Stimulated activated CD4-positive, alpha-beta T cell treated with anti-CD3 and anti-CD28 coated beads, Interleukin-12 subunit alpha, Interleukin-12 subunit beta, amount 100 ng/mL, for 48 hours (primary cell): ENCODE data around the gene ERBB4.

Source experiments
- DNase-seq, 3 donors: peaks; one replicate each; pipeline ENCODE4 v3.0.0-alpha.2; 2020; ENCODE audit warnings: low read depth in 2 of 3, low spot score in 1 of 3

ERBB4 gene

DNA sequence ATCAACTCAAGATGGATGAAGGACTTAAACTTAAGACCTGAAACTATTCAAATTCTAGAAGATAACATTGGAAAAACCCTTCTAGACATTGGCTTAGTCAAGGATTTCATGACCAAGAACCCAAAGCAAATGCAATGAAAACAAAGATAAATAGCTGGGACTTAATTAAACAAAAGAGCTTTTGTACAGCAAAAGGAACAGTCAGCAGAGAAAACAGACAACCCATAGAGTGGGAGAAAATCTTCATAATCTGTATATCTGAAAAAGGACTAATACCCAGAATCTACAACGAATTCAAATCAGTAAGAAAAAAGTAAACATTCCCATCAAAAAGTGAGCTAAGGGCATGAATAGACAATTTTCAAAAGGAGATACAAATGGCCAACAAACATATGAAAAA lies 171.2 kb downstream of the ERBB4 start:
- DNase-seq, result no peak

DNA sequence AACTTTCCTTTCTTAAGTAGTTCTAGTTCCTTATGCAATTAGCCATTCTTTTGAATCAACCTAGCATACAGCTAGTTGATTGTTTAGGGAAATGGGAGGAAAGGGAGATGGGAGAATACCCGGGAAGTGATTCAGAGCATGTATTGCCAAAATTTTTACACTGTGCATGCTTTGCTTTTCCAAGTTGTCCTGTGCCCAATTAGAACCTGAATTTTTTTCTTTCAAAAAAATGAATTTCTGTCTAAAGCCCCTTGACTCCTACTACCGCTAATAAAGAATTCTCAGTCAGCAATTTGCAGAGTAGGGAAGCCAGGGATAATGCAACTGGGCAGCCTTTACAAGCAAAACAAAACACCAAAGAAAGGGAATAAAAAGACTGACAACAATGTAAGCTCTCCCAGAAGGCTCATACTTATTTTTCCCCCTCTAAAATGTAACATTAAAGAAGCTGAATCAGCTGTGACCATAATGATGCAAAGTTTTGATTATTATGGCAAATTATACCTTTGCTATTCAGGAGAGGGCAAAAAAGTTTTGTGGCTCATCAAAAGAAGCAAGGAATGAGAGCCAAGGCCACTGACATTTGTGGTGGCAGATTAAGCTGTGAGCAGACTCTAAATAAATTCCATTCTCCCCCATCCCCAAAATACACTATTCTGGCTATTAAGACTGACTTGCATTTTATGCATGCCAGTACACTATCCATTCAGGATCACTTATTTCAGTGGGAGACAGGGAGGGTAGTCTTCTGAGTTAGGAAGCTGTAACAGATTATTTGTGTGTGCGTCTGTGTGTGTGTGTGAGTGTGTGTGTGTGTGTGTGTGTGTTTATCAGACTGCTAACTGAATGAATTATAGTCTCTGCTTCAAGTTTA lies 174.3 kb downstream of the ERBB4 start:
- no peak for DNase-seq

DNA sequence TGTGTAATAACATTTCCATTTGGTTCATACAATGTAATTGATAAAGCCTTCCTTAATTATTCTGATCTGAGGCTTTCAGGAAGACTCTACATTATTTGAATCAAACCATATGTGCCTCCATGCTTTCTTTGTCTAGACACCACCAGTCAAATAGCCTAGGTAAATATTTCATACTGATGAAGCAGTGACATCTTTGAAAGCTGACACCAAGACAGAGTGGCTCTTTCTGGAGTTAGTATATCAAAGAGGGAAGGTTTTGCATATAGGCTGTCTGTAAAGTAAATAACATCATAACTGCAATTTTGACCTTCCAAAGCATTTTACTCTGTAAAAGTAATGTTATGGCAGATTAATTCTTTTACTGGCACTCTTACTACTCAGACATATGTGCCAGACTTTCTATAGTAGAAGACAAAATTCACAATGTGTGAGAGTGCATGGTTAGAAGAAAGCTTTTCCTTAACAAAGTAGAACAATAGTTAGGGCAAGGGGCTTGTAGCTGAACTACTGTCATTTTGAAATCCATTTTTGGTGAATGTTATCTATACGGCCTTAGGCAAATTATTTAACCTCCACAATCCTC lies 177.3 kb downstream of the ERBB4 start:
- DNase-seq, result no peak

DNA sequence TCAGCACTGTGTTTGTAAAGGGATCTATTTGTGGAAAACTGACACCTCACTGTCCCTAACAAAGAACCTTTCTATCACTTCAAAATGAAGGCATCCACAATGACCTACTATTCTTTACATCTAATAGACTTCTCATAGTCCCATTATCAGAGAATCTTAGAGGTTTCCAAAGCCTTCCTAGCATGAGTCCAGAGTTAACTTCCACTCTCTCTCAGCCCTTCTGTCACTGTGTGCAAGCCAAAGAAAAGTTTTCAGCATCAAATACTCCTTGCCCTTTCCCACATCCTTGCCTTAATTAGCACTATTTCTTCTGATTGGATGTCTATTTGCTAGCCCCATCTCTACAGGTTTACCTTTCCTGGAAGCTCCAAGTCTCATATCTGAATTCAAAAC lies 178.5 kb downstream of the ERBB4 start:
- DNase-seq, result no peak

DNA sequence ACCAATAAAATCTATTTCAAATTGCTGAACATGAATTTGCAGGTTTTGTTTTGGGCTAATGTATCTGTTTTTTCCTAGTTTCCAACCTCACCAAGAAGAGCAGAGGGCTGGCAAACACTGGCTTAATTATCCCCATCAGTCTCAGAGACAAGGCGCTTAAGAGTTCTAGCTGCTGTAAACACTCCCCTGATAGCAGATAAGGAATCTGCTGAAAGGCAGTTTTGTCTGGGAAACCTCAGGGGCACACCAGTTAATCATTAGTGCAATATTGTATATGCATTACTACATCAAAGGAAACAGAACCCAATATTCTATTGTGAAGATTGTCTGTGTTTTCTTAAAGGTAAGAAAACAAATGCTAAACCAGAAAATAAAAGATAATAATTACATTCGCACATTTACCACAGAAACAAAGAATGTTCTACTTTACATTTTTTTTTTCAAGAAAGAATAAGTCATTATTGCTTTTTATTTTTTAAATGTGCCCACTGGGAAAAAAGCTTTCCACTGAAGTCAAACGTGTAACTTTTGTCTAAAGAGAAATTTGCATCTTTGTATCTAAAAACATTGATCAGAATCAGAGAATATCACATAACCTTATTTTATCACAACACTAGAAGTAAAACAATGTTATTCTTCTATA lies 179.1 kb downstream of the ERBB4 start:
- no peak for DNase-seq

DNA sequence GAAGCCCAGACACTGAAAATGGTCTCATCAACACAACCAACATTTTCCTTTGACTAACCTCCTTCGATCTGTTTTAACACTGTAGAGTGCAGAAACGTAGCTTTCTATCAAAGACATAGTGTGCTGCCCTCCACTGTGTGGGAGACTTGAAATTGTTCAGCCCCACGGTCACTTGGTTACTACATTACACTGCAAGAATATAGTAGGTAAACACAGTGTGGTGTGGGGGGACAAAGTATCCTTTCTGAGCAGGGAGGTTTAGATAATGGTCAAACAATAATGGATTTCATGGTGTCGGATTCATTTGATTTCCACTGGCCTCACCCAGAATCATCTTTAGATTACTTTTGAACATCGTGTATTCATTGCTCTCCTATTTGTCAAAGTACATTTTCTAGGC lies 181.0 kb downstream of the ERBB4 start:
- DNase-seq, result no peak

DNA sequence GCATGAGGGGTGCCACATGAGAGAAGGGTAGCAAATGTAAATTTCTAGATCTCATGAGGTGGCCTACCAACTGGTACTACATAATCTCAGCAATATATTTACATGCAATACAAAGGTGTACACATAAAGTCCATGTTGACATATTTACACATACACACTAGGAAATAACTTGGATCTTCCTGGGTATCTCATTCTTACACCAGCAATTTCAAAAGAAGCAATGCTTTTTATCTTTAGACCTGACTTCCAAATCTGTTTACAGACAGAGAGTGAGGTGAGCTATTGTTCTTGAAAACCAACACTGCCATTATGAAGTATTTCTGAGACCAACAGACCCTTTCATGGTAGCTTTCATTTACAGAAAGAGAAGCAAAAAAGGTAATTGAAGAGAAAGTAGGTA lies 184.2 kb downstream of the ERBB4 start:
- DNase-seq, result no peak

DNA sequence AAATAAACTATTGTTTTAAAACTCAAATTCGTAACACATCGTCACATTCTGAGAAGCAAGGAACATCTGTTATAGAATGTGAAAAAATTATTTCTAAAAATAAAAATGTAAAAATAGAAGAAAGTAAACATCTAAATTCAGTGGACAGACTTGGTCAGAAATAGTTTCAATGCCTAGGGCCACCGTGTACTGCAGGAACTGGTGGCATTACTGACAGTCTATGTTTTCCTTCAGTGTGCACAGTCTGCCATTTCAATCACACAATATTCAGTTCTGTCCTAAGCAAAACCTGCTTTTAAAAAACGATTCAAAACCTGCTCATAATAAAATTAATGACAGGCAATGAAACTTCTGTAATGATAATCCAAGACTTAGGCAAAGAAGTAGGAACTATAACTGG lies 190.1 kb downstream of the ERBB4 start:
- no peak for DNase-seq

DNA sequence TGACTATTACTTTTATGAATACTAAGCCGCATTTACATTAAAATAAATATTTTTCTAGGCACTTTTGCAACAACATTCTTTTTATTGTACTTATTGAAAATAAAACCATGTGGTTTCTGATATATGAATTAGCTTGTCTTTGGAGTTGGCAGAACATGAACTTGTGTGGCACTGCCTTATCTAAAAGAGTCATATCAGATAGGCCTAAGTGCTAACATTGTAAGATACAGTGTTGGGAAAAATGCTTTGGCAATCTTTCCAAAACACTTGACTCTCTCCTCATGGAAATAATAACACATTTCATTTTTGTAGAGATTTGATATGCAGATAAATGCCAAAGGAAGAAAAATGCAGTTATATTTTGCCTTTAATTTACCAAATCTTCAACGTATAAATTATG lies 191.7 kb downstream of the ERBB4 start:
- no peak for DNase-seq

DNA sequence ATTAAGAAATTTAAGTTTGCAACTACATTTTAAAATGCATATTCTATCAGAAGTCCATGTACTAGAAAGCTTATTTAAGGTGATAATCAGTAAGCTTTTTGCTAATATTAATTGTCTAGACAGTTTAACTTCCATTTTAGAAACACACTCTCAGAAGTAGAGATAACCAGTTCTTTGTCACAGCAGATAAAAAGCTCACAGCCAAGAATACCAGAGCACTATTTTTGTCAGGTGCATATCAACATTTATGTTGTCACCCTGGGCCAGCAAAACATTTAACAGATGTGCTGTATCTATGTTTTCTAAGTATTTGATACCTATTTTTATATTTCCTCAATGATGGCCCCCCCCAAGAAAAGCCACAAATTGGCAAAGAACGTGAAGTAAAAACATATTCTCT lies 192.6 kb downstream of the ERBB4 start:
- no peak for DNase-seq

DNA sequence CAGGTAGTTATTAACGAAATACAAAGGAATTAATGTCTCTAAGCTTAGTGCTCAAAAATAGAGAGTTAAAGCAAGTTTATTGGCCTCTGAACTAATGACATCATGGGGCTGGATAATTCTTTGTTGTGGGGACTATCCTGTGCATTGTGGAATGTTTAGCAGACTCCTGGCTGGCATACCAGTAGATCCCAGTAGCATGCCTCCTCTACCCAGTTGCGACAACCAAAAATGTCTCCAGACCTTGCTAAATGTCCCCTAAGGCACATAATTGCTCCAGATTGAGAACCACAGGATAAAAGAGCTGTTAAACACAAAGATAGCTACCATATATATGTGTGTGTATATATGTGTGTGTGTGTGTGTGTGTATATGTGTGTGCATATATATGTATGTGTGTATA lies 194.5 kb downstream of the ERBB4 start:
- DNase-seq, result no peak

DNA sequence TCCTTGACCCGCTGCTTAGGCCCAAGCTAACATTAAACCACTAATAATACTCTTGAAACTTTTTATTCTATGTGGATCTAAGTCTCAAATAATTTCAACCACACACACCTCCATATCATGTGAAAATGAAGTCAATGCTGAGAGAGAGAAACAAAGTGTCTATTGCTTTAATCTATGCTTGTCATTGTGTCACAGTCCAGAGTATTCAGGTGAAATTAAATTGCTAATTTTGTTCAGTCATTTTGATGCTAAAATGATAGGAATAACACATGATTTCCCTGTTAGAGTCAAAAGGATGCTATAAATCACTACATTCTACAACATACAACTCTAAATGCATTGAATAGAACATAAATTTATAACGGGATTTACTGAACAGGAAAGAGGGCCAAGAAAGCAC lies 195.4 kb downstream of the ERBB4 start:
- no peak for DNase-seq

DNA sequence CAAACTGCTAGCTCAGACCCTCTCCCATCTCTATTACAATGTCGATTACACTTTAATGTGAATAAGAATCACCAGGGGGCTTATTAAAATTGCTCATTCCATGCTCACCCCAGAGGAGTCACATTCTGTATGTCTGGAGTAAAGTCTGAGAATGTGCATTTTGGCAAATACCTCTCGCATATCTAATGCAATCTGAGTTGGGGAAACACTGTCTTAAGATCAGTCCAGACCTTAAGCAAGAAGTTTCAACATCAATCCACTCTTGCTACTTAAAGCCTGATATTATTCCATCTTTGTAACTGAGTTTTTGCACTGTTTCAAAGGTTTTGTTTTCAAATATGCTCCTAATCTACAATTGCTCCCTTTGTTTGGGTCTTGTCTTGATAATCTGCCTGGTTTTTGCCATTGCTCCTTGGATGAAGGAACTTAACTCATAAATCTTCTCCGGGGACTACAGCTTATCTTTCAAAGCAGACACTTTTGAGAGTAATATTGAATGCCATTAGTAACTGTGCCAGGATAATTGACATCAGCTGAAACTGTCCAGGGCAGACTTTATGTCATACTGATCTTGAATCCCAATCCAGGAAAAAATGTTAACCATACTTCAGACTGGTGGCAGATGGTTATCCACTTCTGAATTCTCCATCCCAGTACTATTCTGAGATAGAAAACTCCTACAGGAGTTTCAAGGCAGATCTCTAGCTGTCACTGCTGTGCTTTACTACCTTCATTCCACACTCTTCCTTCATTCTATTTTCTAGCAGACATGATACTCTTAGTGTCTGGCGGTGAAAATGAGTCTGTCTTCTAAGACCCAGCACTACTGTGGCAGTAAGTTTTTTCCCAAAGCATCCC lies 200.9 kb downstream of the ERBB4 start:
- DNase-seq, result no peak

DNA sequence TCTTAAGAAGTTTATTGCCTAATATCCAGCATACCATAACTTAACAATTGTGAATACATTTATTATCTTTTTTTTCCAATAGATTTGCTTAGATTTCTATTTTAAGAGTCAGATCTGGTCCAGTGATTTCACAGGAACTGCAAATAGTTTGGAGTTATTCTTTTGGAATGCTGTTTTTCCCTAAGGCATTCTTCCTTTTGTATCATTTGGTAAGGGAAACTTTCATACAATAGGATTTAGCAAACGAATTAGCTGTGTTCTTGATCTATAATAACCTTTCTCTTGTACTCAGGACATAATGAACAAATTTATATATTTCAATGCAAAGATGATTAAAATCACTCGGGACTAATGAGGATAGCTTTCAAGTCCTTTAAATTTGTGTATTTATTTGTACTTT lies 201.6 kb downstream of the ERBB4 start:
- no peak for DNase-seq

DNA sequence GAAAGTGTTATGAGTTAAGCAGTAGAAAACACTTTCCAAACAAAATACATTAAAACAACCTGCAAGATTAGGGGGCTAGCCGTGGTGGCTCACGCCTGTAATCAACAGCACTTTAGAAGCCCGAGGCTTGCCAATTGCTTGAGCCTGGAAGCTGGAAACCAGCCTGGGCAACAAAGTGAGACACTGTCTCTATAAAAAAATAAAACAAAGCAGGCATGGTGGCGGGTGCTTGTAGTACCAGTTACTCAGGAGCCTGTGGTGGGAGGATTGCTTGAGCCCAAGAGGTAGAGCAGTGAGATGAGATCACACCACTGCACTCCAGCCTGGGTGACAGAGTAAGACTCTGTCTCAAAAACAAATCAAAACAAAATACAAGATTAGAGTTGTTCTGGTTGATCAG lies 208.3 kb downstream of the ERBB4 start:
- no peak for DNase-seq

DNA sequence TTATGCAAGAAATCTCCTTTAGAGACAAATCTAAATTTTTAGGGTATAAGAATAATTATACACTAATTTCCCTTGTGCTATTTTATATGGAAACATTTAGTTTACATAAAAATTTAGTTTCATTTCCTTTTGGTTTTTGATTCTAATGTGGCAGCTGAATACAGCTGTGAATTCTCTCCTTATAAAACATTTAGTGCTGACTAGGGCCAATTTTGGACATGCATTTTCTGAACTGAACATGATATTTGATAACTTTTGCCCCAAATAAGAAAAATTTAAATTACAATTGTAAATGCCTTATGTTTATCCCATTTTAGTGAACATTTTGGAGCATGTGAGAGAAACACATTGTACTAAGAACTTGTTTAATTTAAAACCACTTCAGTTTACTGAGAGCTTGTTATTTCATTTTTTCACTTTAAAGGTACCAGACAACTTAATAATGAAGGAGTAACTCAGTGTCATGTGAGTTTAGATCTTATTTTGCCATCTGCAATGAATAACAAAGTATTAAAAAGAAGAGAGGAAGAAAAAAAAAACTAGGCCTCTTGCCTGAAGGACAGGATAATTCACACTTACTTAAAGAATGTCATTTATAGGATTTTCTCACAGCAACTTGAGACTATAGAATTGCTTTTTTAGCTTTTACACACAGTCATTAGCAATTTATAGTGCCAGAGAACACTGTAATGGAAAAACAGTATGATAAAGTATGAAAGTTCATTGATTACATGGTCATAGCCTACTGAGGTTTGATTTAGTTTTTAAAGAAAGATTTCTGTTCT lies 209.7 kb downstream of the ERBB4 start:
- no peak for DNase-seq

DNA sequence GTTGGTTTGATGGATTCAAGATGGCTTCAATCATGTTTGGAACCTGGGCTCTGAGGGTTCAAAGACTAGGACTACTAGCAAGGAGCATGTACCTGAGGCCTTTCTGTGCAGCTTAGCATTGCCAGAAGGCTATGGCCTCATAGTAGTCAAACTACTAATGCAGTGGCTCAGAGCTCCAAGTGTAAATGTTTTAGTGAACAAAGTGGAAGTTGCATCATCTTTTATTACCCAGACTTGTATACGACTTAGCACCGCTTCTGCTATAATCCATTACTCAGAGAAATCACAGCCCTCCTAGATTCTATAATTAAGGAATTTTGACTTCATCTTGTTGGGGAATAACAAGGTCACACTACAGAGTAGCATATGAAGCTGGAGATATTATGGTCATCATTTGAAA lies 210.5 kb downstream of the ERBB4 start:
- DNase-seq, result no peak

DNA sequence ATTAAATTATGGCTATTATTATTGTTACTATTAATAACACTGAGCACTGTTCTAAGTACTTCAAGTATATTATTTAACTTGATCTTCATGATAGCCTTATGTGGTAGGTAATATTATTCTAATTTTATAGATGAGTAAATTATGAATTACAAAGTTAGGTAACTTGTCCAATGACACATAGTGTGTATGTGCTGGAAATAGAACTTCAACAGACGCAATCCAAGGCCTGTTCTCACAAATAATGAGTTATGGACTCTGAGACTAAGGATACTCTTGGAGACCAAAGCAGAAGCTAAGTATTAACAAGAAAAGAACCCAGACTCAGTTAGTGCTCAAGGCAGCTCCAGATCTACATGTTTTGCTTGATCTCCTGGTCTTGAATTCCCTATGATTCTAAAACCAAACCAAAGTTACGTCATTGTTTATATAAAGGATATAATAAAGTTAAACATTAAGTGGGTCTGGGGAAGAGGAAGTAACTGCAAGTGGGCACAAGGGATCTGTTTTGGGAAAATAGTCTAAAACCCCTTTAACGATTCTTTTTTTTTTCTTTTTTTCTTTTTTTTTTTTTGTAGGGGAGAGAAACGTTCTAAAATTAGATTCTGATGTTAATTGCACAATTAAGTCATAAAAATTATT lies 211.3 kb downstream of the ERBB4 start:
- DNase-seq, result no peak

DNA sequence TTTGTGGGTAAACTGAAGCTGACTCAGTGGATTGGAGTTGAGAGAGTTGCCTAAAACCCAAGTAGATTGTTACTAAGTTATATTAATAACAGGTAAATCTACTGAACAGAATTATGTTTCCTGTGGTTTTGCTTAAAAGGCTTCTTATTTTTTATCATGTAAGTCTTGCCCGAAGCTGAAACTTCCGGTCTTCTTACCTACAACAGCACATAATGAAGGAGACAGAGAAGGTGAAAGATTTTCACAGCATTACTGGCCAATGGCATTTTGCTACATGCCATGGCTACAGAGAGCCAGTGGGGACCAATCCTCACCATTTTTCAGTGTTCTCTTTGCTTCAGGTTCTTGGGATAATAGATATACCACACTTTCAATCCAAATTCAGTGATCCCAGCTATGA lies 220.0 kb downstream of the ERBB4 start:
- DNase-seq, result no peak

DNA sequence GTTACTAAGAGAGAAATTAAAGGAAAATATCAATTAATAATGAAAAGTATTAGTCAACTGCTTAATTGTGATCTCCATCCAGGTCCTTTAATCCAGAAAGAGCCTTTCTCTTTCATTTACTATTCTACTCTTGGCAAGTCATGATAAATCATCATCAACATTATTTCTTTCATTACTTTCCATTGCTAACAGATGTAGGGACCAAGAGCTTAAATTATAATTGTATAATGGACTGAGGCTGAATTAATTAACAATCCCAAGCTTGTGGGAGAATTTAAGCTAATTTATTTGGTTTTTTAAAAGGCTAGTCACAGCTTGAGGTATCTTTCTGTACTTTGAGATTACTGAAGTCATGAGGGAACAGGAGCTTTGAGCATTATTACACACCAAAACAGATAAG lies 223.9 kb downstream of the ERBB4 start:
- no peak for DNase-seq
